ENCODE data around the gene ETV5.

GRCh38 chr3:186152361-186152798 is 43.5 kb upstream of the ETV5 start:
- TF ChIP-seq JUND (IDR thresholded peaks at IDR 0.05) (no peak), CTCF (IDR thresholded peaks at IDR 0.05; ENCODE audit: low read depth, low read length, missing input control) (no peak), GABPA (IDR thresholded peaks at IDR 0.05 in 1 of 2, conservative IDR thresholded peaks at IDR 0.05 in 1 of 2) (no peak), MAX (IDR thresholded peaks at IDR 0.05) (no peak), YY1 (IDR thresholded peaks at IDR 0.05) (no peak), SP1 (IDR thresholded peaks at IDR 0.05) (no peak), REST (IDR thresholded peaks at IDR 0.05) (no peak), TAF1 (conservative IDR thresholded peaks at IDR 0.05) (no peak), RAD21 (IDR thresholded peaks at IDR 0.05) (no peak), RXRA (IDR thresholded peaks at IDR 0.05) (no peak), ATF3 (IDR thresholded peaks at IDR 0.05) (no peak)
